Loucy (cell line): ENCODE results near the gene PTGIS.
"Not testable (repeated sequence)": the region's sequence is repeated elsewhere in the genome, so short reads cannot be mapped to it uniquely, and the experiment has no call there.

Source experiments
- EZH2phosphoT487 ChIP-seq: fragments of 200-600 bp; IDR thresholded peaks from 2 replicates; pipeline ENCODE4 v1.6.1; 2018; ENCODE audit warnings: antibody characterized with exemption, mild to moderate bottlenecking, moderate library complexity, borderline replicate concordance
- TF ChIP-seq, protein P1 (sequence below): fragments of 200-600 bp; sonication (generic); conservative IDR thresholded peaks from 2 replicates; pipeline ENCODE4 v1.5.1; 2014; ENCODE audit warnings: mild to moderate bottlenecking, antibody characterized with exemption, low read length

DNA sequence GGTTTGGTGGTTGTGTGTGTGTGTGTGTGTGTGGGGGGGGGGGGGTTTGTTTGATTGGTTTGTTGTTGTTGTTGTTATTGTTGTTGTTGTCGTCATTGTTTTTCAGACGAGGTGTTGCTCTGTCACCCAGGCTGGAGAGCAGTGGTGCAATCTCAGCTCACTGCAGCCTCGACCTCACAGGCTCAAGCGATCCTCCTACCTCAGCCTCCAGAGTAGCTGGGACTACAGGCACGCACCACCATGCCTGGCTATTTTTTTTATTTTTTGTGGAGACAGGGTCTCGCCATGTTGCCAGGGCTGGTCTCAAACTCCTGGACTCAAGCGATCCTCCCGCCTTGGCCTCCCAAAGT is 47.1 kb upstream of the PTGIS start:
- TF ChIP-seq, protein P1, sequence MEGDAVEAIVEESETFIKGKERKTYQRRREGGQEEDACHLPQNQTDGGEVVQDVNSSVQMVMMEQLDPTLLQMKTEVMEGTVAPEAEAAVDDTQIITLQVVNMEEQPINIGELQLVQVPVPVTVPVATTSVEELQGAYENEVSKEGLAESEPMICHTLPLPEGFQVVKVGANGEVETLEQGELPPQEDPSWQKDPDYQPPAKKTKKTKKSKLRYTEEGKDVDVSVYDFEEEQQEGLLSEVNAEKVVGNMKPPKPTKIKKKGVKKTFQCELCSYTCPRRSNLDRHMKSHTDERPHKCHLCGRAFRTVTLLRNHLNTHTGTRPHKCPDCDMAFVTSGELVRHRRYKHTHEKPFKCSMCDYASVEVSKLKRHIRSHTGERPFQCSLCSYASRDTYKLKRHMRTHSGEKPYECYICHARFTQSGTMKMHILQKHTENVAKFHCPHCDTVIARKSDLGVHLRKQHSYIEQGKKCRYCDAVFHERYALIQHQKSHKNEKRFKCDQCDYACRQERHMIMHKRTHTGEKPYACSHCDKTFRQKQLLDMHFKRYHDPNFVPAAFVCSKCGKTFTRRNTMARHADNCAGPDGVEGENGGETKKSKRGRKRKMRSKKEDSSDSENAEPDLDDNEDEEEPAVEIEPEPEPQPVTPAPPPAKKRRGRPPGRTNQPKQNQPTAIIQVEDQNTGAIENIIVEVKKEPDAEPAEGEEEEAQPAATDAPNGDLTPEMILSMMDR = not testable (repeated sequence)
- not testable (repeated sequence) for TF ChIP-seq EZH2phosphoT487
